ENCODE measurements around the gene G3BP2. TPM values are rescaled to one million over a fixed set of nuclear protein-coding genes. Genes with fewer than 3 reads are reported as not detected.

Gene G3BP2
- total and polyA plus RNA-seq, 2 of the 8 experiments (the other 6 are each of a cell fraction or from before 2014, with no cell fraction given), result 83.7 to 378 TPM

DNA sequence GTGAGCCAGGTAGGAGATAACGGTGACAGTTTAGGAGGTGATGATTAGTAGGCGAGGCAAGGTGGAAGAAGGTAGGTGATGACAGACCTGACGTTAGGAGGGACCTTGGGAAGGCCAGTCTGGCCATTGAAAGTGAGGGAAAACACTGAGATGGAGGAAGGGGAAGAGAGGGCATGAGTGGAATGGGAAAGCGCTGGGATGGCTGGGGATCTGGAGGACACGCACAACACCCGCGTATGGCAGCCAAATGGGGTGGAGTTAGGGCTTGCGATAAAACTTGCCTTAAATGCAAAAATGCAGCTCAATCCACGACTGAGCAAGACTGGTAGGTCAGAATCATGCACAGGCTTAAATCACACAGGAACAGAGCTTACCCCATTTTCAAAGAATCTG is 42.3 kb downstream of the G3BP2 start:
- H3K56ac ChIP-seq (replicated peaks; ENCODE audit: insufficient read length, low read depth, low read length), result no peak overlapping the region
- H2BK120ac ChIP-seq (replicated peaks; ENCODE audit: low read depth, low read length), result no peak overlapping the region
- no peak overlapping the region for H3K4ac ChIP-seq (replicated peaks; ENCODE audit: insufficient read length, low read depth, low read length)
- H3K79me1 ChIP-seq (ENCODE audit: low read depth, low read length), result no peaks in the 10 kb centered on the region
- peaks cover 0 to 6% (median 2%) of the 10 kb centered on the region in 4 experiments; a peak in 4 of 7 replicates for H3K4me1 ChIP-seq (replicated peaks in 1 of 4; ENCODE audit: control insufficient read depth in 3 of 4, insufficient read depth in 4 of 4, low read length in 3 of 4)
- no peak overlapping the region for H2BK12ac ChIP-seq (ENCODE audit: low read depth, low read length)
- peak overlapping the region; percentile 97 for H2AFZ ChIP-seq (ENCODE audit: low read length)
- no peak for TF ChIP-seq SAP30 (IDR thresholded peaks at IDR 0.05; ENCODE audit: insufficient read depth, insufficient replicate concordance, low read length)
- TF ChIP-seq KDM5A (IDR thresholded peaks at IDR 0.05; ENCODE audit: low read length), result no peak
- TF ChIP-seq ASH2L (IDR thresholded peaks at IDR 0.05; ENCODE audit: low read length), result peak; percentile 15
- TF ChIP-seq POLR2AphosphoS5 (IDR thresholded peaks at IDR 0.05; ENCODE audit: low read depth, low read length), result no peak
- no peak overlapping the region for H3K14ac ChIP-seq (ENCODE audit: insufficient read length)
- no peak overlapping the region for H3K23ac ChIP-seq (ENCODE audit: insufficient read length)
- H4K91ac ChIP-seq (replicated peaks; ENCODE audit: insufficient read length, low read length), result no peak overlapping the region
- peak overlapping the region in 2 of 4 experiments; percentile 35 to 48; a peak in 2 of 7 replicates for H3K9ac ChIP-seq (replicated peaks in 1 of 4; ENCODE audit: extremely low read depth in 1 of 4, low read depth in 3 of 4, low read length in 3 of 4)
- H3K36me3 ChIP-seq (ENCODE audit: control insufficient read depth in 2 of 4, insufficient read depth in 4 of 4, low read length in 3 of 4), result no peaks in the 10 kb centered on the region
- H2BK5ac ChIP-seq (ENCODE audit: low read depth, low read length), result no peak overlapping the region
- POLR2A ChIA-PET (ENCODE audit: partially characterized antibody), result interaction anchor here (1.2 to 1.8 kb wide), 3 partner anchors 9 to 93 kb away, joined by 3 to 6 read pairs (median 3); partner anchors contain the start of gene USO1
- H3K79me2 ChIP-seq (ENCODE audit: control insufficient read depth in 1 of 2, insufficient read depth in 2 of 2, low read length in 2 of 2), result no peaks in the 10 kb centered on the region
- no peak overlapping the region for H4K5ac ChIP-seq (ENCODE audit: insufficient read length, low read depth, low read length)
- peak overlapping the region; percentile 86 to 92 for H3K4me2 ChIP-seq (ENCODE audit: insufficient read depth in 1 of 2, low read depth in 2 of 2, low read length in 2 of 2)
- H3K23me2 ChIP-seq (ENCODE audit: low read depth, low read length), result peaks cover 10% of the 10 kb centered on the region
- CTCF ChIA-PET (ENCODE audit: partially characterized antibody), result interaction anchor here (1.2 kb wide), 1 partner anchor 93 kb away, joined by 3 read pairs; no protein-coding TSS in a partner anchor
- WGBS, 2 experiments (ENCODE audit: extremely low coverage in 1 of 2, insufficient coverage in 1 of 2, insufficient read length in 1 of 2, insufficient replicate concordance in 2 of 2, low coverage in 1 of 2, low lambda C conversion rate in 2 of 2, missing lambda C conversion rate in 1 of 2), result 21% methylated on average over 9 of the region's 9 CpGs; no CpG with 5 or more reads in 1 of the 2 experiments
- no peak overlapping the region for H2AK5ac ChIP-seq (ENCODE audit: low read depth, low read length)
- H2BK15ac ChIP-seq (ENCODE audit: low read length), result no peak overlapping the region; the same call in 1 of the 2 replicates
- H4K8ac ChIP-seq (ENCODE audit: extremely low read depth, insufficient read depth, low read length), result no peak overlapping the region
- H4K20me1 ChIP-seq (replicated peaks in 1 of 2; ENCODE audit: control insufficient read depth in 1 of 2, insufficient read depth in 2 of 2, low read length in 2 of 2), result no peaks in the 10 kb centered on the region
- no peaks in the 10 kb centered on the region for H3K9me3 ChIP-seq (ENCODE audit: insufficient read depth in 2 of 2, low read depth in 1 of 2, low read length in 1 of 2)
- no peaks in the 10 kb centered on the region for H3K27me3 ChIP-seq (replicated peaks in 1 of 4; ENCODE audit: control insufficient read depth in 3 of 4, extremely low read depth in 1 of 4, insufficient read depth in 3 of 4, low read length in 3 of 4)
- no peak overlapping the region for H3K18ac ChIP-seq (ENCODE audit: extremely low read depth, low read length)
- no peak overlapping the region for H2BK20ac ChIP-seq (ENCODE audit: low read length)
- DNase-seq (ENCODE audit: low read depth in 1 of 2, low spot score in 2 of 2), result no peak
- no peak for FAIRE-seq
- H3K27ac ChIP-seq (ENCODE audit: low read depth, low read length), result no peak overlapping the region
- H3K4me3 ChIP-seq (ENCODE audit: extremely low read depth in 1 of 4, insufficient read depth in 2 of 4, low read depth in 3 of 4, low read length in 4 of 4), result peak overlapping the region; percentile 78 to 84 (median 84)
